ENCODE results near the gene PCA3. TPM values are rescaled to one million over a fixed set of nuclear protein-coding genes. Genes with fewer than 3 reads are reported as not detected.

Gene PCA3
- polyA plus RNA-seq, 4 donors = 0.11 to 2.1 (median 1.1) TPM

- DNase-seq (ENCODE audit: low read depth in 4 of 4, low spot score in 3 of 4) = no peak
These were observed 53.3 kb downstream of the PCA3 start for GRCh38 chr9:76817489-76817888.

- DNase-seq (ENCODE audit: low read depth in 4 of 4, low spot score in 3 of 4) = peak in 3 of 4 donors; percentile 3 to 34 (median 14)
These were observed 54.0 kb downstream of the PCA3 start for GRCh38 chr9:76818271-76818670.

GRCh38 chr9:76820431-76820830 is 56.2 kb downstream of the PCA3 start:
- no peak for DNase-seq (ENCODE audit: low read depth in 4 of 4, low spot score in 3 of 4)

GRCh38 chr9:76827296-76828080 is 63.2 kb downstream of the PCA3 start:
- DNase-seq (ENCODE audit: low read depth in 4 of 4, low spot score in 3 of 4) = no peak

- no peak for DNase-seq (ENCODE audit: low read depth in 4 of 4, low spot score in 3 of 4)
These were observed 64.2 kb downstream of the PCA3 start for GRCh38 chr9:76828447-76828846.

GRCh38 chr9:76835571-76836283 is 71.5 kb downstream of the PCA3 start:
- DNase-seq (ENCODE audit: low read depth in 4 of 4, low spot score in 3 of 4) = no peak

Other genes with a start within 250 kb of the PCA3 start
- gene PRUNE2, start 141.7 kb downstream of the PCA3 start, polyA plus RNA-seq (ENCODE audit: insufficient read length in 4 of 4) = 10 to 100 TPM in 2 of 4 donors, 1 to 10 TPM in 2; 5.3 to 16.7 (median 10.7) TPM